ENCODE results near the gene ANKRD28.
A peak's percentile ranks its signal among the peaks of the same experiment; 100 is the strongest.
"Not testable (repeated sequence)": the region's sequence is repeated elsewhere in the genome, so short reads cannot be mapped to it uniquely, and the experiment has no call there.

The ANKRD28 gene

DNA sequence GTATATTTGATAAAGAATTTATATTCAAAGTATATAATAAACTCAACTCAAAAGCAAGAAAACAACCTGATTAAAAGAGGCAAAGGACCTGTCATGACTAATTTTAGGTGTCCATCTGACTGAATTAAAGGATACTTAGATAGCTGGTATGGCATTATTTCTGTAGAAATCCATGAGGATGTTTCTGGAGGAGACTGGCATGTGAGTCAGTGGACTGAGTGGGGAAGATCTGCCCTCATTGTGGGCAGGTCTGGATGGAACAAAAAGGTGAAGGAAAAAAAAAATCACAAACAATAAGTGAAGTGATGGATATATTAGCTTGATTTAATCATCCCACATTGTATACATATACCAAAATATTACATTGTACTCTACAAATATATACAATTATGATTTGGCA, 16.6 kb downstream of the ANKRD28 start:
- no peak overlapping the region for H3K4me3 ChIP-seq (ENCODE audit: low read length)
- TF ChIP-seq, protein P1, sequence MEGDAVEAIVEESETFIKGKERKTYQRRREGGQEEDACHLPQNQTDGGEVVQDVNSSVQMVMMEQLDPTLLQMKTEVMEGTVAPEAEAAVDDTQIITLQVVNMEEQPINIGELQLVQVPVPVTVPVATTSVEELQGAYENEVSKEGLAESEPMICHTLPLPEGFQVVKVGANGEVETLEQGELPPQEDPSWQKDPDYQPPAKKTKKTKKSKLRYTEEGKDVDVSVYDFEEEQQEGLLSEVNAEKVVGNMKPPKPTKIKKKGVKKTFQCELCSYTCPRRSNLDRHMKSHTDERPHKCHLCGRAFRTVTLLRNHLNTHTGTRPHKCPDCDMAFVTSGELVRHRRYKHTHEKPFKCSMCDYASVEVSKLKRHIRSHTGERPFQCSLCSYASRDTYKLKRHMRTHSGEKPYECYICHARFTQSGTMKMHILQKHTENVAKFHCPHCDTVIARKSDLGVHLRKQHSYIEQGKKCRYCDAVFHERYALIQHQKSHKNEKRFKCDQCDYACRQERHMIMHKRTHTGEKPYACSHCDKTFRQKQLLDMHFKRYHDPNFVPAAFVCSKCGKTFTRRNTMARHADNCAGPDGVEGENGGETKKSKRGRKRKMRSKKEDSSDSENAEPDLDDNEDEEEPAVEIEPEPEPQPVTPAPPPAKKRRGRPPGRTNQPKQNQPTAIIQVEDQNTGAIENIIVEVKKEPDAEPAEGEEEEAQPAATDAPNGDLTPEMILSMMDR (IDR thresholded peaks at IDR 0.05; ENCODE audit: insufficient read depth, low read depth, low read length, missing control alignments), result no peak
- peak; percentile 32 for DNase-seq (ENCODE audit: low read depth)

DNA sequence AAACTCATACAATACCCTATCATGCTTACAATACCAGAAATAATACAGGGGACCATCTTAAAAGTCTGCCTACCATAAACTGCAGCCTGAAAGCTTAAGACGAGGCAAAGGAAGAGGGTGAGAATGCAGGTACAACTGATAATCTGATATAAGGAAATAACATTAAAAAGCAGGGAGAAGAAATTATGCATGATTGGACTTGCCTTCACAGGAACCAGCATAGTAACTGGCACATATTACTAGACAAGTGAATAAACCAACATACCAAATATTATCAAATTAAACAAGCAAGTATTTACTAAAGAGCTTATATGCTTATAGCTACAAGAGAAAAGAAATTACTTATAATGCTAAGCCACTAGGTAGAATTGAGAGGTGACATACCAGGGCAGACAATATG, 18.7 kb downstream of the ANKRD28 start:
- TF ChIP-seq, protein P1 (IDR thresholded peaks at IDR 0.05; ENCODE audit: insufficient read depth, low read depth, low read length, missing control alignments), result no peak

DNA sequence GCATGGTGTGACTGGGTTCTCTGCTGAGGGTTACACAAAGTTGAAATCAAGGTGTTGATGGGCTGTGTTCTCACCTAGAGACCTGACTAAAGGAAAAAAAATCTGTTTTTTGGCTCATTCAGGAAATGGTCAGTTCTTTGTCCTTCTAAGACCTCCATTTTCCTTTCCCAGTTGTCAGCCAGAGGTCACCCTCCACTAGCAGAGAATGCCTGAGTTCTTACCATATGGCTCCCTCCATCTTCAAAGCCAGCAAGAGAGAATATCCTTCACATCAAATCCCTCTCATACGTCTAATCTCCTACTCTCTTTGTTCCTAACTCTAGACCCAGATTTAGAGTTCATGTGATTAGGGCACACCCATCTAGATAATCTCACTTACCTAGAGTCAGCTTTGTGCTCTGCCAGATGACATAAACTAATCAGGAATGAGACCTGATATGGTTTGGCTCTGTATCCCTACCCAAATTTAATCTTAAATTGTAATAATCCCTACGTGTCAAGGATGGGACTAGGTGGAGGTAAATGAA, 19.4 kb downstream of the ANKRD28 start:
- no peak overlapping the region for H3K4me3 ChIP-seq (ENCODE audit: low read length)
- TF ChIP-seq, protein P1 (IDR thresholded peaks at IDR 0.05; ENCODE audit: insufficient read depth, low read depth, low read length, missing control alignments), result no peak
- no peak for DNase-seq (ENCODE audit: low read depth)

More for the DNA sequence above, 18.7 kb downstream of the ANKRD28 start:
- H3K4me3 ChIP-seq (ENCODE audit: low read length), result no peak overlapping the region
- DNase-seq (ENCODE audit: low read depth), result peak; percentile 56

DNA sequence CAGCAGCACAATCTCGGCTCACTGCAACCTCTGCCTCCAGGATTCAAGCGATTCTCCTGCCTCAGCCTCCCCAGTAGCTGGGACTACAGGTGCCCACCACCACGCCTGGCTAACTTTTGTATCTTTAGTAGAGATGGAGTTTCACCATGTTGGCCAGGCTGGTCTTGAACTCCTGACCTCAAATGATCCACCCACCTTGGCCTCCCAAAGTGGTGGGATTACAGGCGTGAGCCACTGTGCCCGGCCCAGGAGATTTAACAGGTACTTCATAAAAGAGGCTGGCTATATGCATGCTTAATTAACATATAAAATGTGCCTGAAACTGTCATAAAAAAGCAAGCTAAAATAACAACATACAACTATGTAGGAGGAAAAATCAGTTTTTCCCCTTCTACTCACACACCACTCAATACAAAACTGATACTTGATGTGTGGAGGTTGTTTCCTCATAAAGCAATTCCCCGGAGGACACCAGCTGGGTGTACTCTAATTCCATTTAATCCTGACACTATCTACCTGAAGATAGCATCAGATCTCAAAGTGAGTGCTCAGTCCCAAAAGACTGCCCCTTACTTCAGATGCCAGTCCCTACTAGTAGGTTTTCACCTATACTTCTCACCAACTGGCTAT, 22.7 kb downstream of the ANKRD28 start:
- not testable (repeated sequence) for DNase-seq (ENCODE audit: low read depth); H3K4me3 ChIP-seq (ENCODE audit: low read length)

DNA sequence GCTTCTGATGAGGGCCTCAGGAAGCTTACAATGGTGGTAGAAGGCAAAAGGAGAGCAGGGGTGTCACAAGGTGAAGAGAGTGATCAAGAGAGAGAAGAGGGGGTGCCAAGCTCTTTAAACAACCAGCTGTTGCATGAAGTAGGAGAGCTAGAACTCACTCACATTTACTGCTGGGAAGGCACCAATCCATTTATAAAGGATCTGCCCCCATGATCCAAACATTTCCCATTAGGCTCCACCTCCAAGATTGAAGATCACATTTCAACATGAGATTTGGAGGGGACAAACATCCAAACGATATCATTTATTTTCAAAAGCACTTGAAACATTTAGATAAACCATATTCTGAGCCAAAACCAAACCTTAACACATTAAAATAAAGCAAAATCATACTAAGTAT, 26.3 kb downstream of the ANKRD28 start:
- no peak for DNase-seq (ENCODE audit: low read depth)
- TF ChIP-seq, protein P1 (IDR thresholded peaks at IDR 0.05; ENCODE audit: insufficient read depth, low read depth, low read length, missing control alignments), result no peak

DNA sequence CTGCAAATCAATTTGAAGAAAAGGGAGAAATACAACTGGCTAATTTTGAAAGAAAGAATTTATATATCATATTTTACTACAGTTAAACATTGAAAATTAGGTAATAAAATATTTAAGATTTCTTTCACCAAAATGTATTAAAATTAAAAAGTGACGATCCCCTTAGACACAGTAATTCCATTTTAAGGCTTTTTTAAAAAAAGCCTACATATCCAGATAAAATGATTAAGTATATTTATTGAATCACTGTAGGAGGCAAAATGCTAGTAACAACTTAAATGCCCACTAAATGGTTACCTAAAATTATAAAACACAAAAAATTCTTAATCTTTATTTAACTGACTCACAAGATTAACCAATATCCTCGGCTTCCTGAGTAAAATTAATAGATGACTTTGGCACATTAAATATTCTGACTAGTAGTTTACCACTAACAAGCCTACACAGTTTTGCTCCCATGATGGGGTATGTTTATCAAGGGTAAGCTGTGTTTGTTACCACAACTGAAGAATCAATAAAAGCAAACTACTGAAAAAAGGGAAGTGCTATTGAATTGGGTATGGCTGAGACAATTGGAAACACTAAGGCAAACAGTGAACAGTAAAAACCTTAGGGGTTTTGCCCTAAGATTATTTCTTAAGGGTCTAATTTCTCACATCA, 28.4 kb downstream of the ANKRD28 start:
- no peak overlapping the region for H3K4me3 ChIP-seq (ENCODE audit: low read length)
- TF ChIP-seq, protein P1 (IDR thresholded peaks at IDR 0.05; ENCODE audit: insufficient read depth, low read depth, low read length, missing control alignments), result no peak
- DNase-seq (ENCODE audit: low read depth), result no peak

More for the DNA sequence above, 26.3 kb downstream of the ANKRD28 start:
- no peak overlapping the region for H3K4me3 ChIP-seq (ENCODE audit: low read length)

DNA sequence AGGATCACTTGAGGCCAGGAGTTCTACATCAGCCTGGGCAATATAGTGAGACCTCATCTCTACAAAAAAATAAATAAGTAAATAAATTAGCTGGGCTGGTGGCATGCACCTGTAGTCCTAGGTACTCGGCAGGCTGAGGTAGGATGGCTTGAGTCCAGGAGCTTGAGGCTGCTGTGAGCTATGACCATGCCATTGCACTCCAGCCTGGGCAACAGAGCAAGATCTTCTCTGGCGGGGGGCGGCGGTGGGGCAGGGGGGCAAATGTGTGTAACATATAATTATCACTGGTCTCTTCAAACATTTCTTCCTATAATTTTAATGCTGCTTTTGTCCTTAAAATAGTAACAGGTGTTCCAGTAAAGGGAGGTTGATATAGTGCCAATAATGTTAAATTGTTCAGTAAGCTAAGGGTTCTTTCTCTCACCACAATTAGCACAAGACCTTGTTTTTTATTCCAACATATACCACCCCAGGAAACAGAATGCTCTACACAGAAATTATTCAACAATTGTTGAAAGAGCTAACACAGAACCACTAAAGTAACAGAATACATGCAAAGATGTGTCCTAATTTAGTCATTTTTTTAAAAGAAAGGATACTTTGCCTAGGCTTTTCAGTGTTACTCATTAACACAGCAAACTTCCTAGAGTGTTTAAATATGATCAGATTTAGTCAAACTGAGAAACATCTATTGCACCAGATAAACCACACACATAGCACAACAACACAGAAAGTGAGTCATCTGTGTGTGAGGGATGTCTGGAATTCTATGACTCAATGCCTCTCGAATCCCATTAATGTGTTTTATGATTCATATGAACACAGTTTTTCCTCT, 29.1 kb downstream of the ANKRD28 start:
- DNase-seq (ENCODE audit: low read depth), result peak; percentile 95
- TF ChIP-seq, protein P1 (IDR thresholded peaks at IDR 0.05; ENCODE audit: insufficient read depth, low read depth, low read length, missing control alignments), result no peak
- H3K4me3 ChIP-seq (ENCODE audit: low read length), result no peak overlapping the region
